H1 (cell line): ENCODE results near the gene INF2. TPM values are rescaled to one million over a fixed set of nuclear protein-coding genes. Genes with fewer than 3 reads are reported as not detected.

Source experiments
- CTCF ChIA-PET: fragments of 300-600 bp; sonication (Branson Sonifier 250); formaldehyde crosslinking; loops from one replicate; lab custom pipeline; 2021; ENCODE audit not compliant: partially characterized antibody; lab: Charles Lee
- POLR2A ChIA-PET: fragments of 300-600 bp; sonication (Branson Sonifier 250); formaldehyde crosslinking; loops from one replicate; lab custom pipeline; 2021; ENCODE audit warnings: inconsistent platforms; ENCODE audit not compliant: partially characterized antibody; lab: Charles Lee
- DNase-seq, 2 experiments: peaks; one replicate each; pipeline versions ENCODE4 v3.0.0 to v3.0.0-alpha.2; 2010 to 2022; ENCODE audit warnings: low spot score in 2 of 2, low read depth in 1 of 2, mixed read lengths in 1 of 2
- FAIRE-seq: peaks from 2 replicates; lab custom pipeline; 2011; peaks lifted over from hg19 to GRCh38; lab: Jason Lieb, UNC
- H2AFZ ChIP-seq: 2 replicates; pipeline ENCODE4 v1.8.1; 2012; ENCODE audit warnings: low read length, inconsistent platforms
- H2AK5ac ChIP-seq: 2 replicates; pipeline ENCODE4 v1.6.1; 2013; ENCODE audit warnings: low read depth, low read length
- H2BK120ac ChIP-seq: replicated peaks from 2 replicates; pipeline ENCODE3; 2013; ENCODE audit warnings: low read depth, low read length, inconsistent platforms
- H2BK12ac ChIP-seq: 2 replicates; pipeline ENCODE4 v1.6.1; 2013; ENCODE audit warnings: low read depth, low read length
- H2BK15ac ChIP-seq: 2 replicates; pipeline ENCODE4 v1.6.1; 2013; ENCODE audit warnings: low read length
- H2BK20ac ChIP-seq: 2 replicates; pipeline ENCODE4 v1.6.1; 2013; ENCODE audit warnings: low read length
- H2BK5ac ChIP-seq: 2 replicates; pipeline ENCODE4 v1.6.1; 2013; ENCODE audit warnings: low read depth, low read length
- H3K14ac ChIP-seq: 2 replicates; pipeline ENCODE4 v1.6.1; 2013; ENCODE audit warnings: inconsistent platforms; ENCODE audit not compliant: insufficient read length
- H3K18ac ChIP-seq: 2 replicates; pipeline ENCODE4 v1.6.1; 2013; ENCODE audit warnings: low read length; ENCODE audit errors: extremely low read depth
- H3K23ac ChIP-seq: 2 replicates; pipeline ENCODE4 v1.6.1; 2013; ENCODE audit warnings: inconsistent platforms; ENCODE audit not compliant: insufficient read length
- H3K23me2 ChIP-seq: 2 replicates; pipeline ENCODE4 v1.6.1; 2013; ENCODE audit warnings: low read depth, low read length
- H3K27ac ChIP-seq: 2 replicates; pipeline ENCODE4 v1.6.1; 2011; ENCODE audit warnings: low read depth, low read length, inconsistent platforms
- H3K27me3 ChIP-seq, 4 experiments: replicated peaks in 1 of 4; 1 replicate in 1 of 4; 2 replicates in 3 of 4; pipeline versions ENCODE4 v1.6.1 to v1.8.1; 2011 to 2013; ENCODE audit warnings: low read length in 3 of 4, mild to moderate bottlenecking in 3 of 4, inconsistent platforms in 2 of 4, mixed read lengths in 2 of 4, moderate library complexity in 1 of 4; ENCODE audit not compliant: control insufficient read depth in 3 of 4, insufficient read depth in 3 of 4; ENCODE audit errors: extremely low read depth in 1 of 4
- H3K36me3 ChIP-seq, 4 experiments: 2 replicates each; pipeline versions ENCODE4 v1.6.1 to v1.8.1; 2011 to 2013; ENCODE audit warnings: mild to moderate bottlenecking in 4 of 4, low read length in 3 of 4, moderate library complexity in 2 of 4, control low read depth in 1 of 4, inconsistent platforms in 1 of 4; ENCODE audit not compliant: insufficient read depth in 4 of 4, control insufficient read depth in 2 of 4
- H3K4ac ChIP-seq: replicated peaks from 2 replicates; pipeline ENCODE3; 2013; ENCODE audit warnings: low read length, low read depth, mixed read lengths, inconsistent platforms; ENCODE audit not compliant: insufficient read length
- H3K4me1 ChIP-seq, 4 experiments: replicated peaks in 1 of 4; 1 replicate in 1 of 4; 2 replicates in 3 of 4; pipeline versions ENCODE4 v1.6.1 to v1.8.1; 2011 to 2013; ENCODE audit warnings: low read length in 3 of 4, inconsistent platforms in 2 of 4, mixed read lengths in 1 of 4; ENCODE audit not compliant: insufficient read depth in 4 of 4, control insufficient read depth in 3 of 4
- H3K4me2 ChIP-seq, 2 experiments: 2 replicates each; pipeline versions ENCODE4 v1.6.1 to v1.8.1; 2011 to 2013; ENCODE audit warnings: low read depth in 2 of 2, low read length in 2 of 2, control low read depth in 1 of 2, inconsistent platforms in 1 of 2, mild to moderate bottlenecking in 1 of 2; ENCODE audit not compliant: insufficient read depth in 1 of 2
- H3K4me3 ChIP-seq, 4 experiments: fragments of 200-600, 300-600 bp in 1 of 4; sonication (generic), shearing (Covaris generic), sonication (Bioruptor Twin) in 1 of 4; 2 replicates each; pipeline versions ENCODE4 v1.5.1 to v1.8.1; 2011 to 2016; ENCODE audit warnings: low read length in 4 of 4, low read depth in 3 of 4, control low read depth in 2 of 4, inconsistent platforms in 2 of 4, mild to moderate bottlenecking in 2 of 4, mixed read lengths in 1 of 4, moderate library complexity in 1 of 4; ENCODE audit not compliant: insufficient read depth in 2 of 4; ENCODE audit errors: extremely low read depth in 1 of 4
- H3K56ac ChIP-seq: replicated peaks from 2 replicates; pipeline ENCODE3; 2013; ENCODE audit warnings: low read depth, mild to moderate bottlenecking, mixed read lengths, low read length, inconsistent platforms; ENCODE audit not compliant: insufficient read length
- H3K79me1 ChIP-seq: 2 replicates; pipeline ENCODE4 v1.6.1; 2013; ENCODE audit warnings: low read depth, low read length, control low read depth
- H3K79me2 ChIP-seq, 2 experiments: 2 replicates each; pipeline versions ENCODE4 v1.6.1 to v1.8.1; 2012 to 2013; ENCODE audit warnings: low read length in 2 of 2, mild to moderate bottlenecking in 2 of 2, inconsistent platforms in 1 of 2; ENCODE audit not compliant: insufficient read depth in 2 of 2, control insufficient read depth in 1 of 2
- H3K9ac ChIP-seq, 4 experiments: replicated peaks in 1 of 4; 1 replicate in 1 of 4; 2 replicates in 3 of 4; pipeline versions ENCODE4 v1.6.1 to v1.8.1; 2011 to 2013; ENCODE audit warnings: low read depth in 3 of 4, low read length in 3 of 4, control low read depth in 2 of 4, mild to moderate bottlenecking in 2 of 4, moderate library complexity in 2 of 4, inconsistent platforms in 1 of 4; ENCODE audit errors: extremely low read depth in 1 of 4
- H3K9me3 ChIP-seq, 2 experiments: 2 replicates each; pipeline versions ENCODE4 v1.6.1 to v1.8.1; 2012 to 2013; ENCODE audit warnings: mild to moderate bottlenecking in 2 of 2, moderate library complexity in 2 of 2, control low read depth in 1 of 2, inconsistent platforms in 1 of 2, low read depth in 1 of 2, low read length in 1 of 2, mixed read lengths in 1 of 2; ENCODE audit not compliant: insufficient read depth in 2 of 2
- H4K20me1 ChIP-seq, 2 experiments: replicated peaks in 1 of 2; 2 replicates each; pipeline versions ENCODE3 to v1.8.1; 2011 to 2013; ENCODE audit warnings: inconsistent platforms in 2 of 2, low read length in 2 of 2, mild to moderate bottlenecking in 1 of 2; ENCODE audit not compliant: insufficient read depth in 2 of 2, control insufficient read depth in 1 of 2
- H4K5ac ChIP-seq: 2 replicates; pipeline ENCODE4 v1.6.1; 2013; ENCODE audit warnings: low read length, low read depth, mixed read lengths, inconsistent platforms; ENCODE audit not compliant: insufficient read length
- H4K8ac ChIP-seq: 2 replicates; pipeline ENCODE4 v1.8.0; 2013; ENCODE audit warnings: mild to moderate bottlenecking, moderate library complexity, low read length, inconsistent platforms; ENCODE audit not compliant: insufficient read depth; ENCODE audit errors: extremely low read depth
- H4K91ac ChIP-seq: replicated peaks from 2 replicates; pipeline ENCODE3; 2013; ENCODE audit warnings: low read length, mixed read lengths, inconsistent platforms; ENCODE audit not compliant: insufficient read length
- BACH1 ChIP-seq: IDR thresholded peaks from 2 replicates; pipeline ENCODE4 v1.6.1; 2012; ENCODE audit warnings: low read length, improper control_type of control experiment
- CBX8 ChIP-seq: fragments of 300-800, 300-1000 bp; sonication (generic); IDR thresholded peaks from 2 replicates; pipeline ENCODE4 v1.7.1; 2016; ENCODE audit warnings: low read depth, low read length, borderline replicate concordance
- KDM1A ChIP-seq: fragments of 200-600, 300-600 bp; sonication (generic); IDR thresholded peaks from 2 replicates; pipeline ENCODE4 v1.7.1; 2016; ENCODE audit warnings: mild to moderate bottlenecking, low read length, borderline replicate concordance
- whole genome bisulfite sequencing, 2 experiments: shearing (Covaris generic) in 1 of 2; methylation state at CpG; one replicate each; pipeline versions ENCODE4 v1.1.6 to v1.1.7; 2013 to 2015; ENCODE audit warnings: low lambda C conversion rate in 2 of 2, mixed read lengths in 2 of 2, inconsistent platforms in 1 of 2, low coverage in 1 of 2, missing lambda C conversion rate in 1 of 2; ENCODE audit not compliant: insufficient replicate concordance in 2 of 2, insufficient coverage in 1 of 2, insufficient read length in 1 of 2; ENCODE audit errors: extremely low coverage in 1 of 2, missing lambda C conversion rate in 1 of 2; 5-methylcytosine and 5-hydroxymethylcytosine counted together
- polyA plus RNA-seq, 7 experiments: library from polyadenylated mRNA; depleted of rRNA in 3 of 7; stranded (reverse) in 5 of 7; unstranded in 2 of 7; fragments of >200 nt in 5 of 7; fragments of 200-250 nt in 2 of 7; gene quantifications; 1 replicate in 5 of 7; 2 replicates in 1 of 7; 4 replicates in 1 of 7; pipeline versions ENCODE4 v1.2.1 to v1.2.3, GENCODE V29; 2011 to 2013; ENCODE audit warnings: missing spikeins in 2 of 7, mixed read lengths in 2 of 7
- total RNA-seq: library from RNA; stranded (reverse); fragmentation: NEBNext Ultra II Directional; extraction: Animal tissue kit (Norgen Biotek cat#: 25700); gene quantifications from 2 replicates; pipeline ENCODE4 v1.2.1, GENCODE V29; 2021

INF2 gene
- total and polyA plus RNA-seq, 2 of the 8 experiments (the other 6 are each of a cell fraction or from before 2014, with no cell fraction given) = 29.1 to 59.5 TPM

DNA sequence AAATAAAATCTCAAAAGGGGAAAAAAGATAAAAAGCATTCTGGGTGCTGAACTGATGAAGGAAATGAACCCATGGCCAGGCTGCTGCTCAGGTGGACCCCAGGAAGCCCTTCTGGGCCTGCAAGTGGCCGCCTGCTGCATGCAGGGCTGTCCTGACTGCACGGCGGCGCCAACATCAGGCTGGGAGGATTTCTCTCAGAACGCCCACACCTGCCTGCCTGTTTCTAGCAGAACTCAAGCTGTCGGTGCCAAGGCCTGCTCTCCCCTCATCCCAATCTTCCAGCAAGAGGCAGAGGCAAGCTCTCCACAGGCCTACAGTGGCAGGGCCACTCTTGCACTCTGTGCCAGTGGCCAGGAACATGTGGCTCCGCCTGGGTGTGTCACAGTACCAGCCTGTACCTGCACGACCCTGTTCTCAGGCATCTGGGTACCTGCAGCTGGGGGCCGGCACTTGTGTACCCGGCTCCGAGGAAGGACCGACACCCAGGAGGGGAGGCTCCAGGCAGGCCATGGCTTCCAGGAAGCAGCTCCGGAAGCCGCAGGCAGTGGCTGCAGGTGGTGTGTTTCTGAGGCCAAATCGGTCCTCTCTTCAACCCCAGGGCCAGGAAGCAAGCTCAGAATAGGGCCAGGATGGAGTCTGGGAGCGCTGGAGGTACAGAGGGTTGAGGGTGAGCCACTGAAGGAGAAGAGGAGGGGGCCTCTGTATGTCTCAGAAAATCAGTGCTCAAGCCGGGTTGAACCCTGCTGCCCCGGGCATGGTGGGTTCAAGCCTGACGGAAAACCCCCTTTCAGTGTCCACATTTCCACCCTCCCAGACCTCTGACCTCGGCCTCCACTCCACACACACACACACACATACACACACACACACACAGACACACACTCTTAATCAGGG is 2.5 kb upstream of the INF2 start:
- Histone ChIP-seq H3K27me3 (no peaks in the 10 kb centered on the region; a peak in 2 of 7 replicates), H2BK20ac (peak overlapping the region; percentile 72; the same call in 1 of the 2 replicates), H3K4ac (no peak overlapping the region), H3K4me1 (peaks cover 4 to 50% (median 41%) of the 10 kb centered on the region in 4 experiments), H3K9me3 (no peaks in the 10 kb centered on the region), H3K9ac (no peak overlapping the region), H3K14ac (no peak overlapping the region), H3K36me3 (no peaks in the 10 kb centered on the region), H3K4me2 (no peak overlapping the region), H3K79me2 (peaks cover 0 to 20% of the 10 kb centered on the region in 2 experiments; a peak in 2 of 4 replicates), H2BK5ac (peak overlapping the region; percentile 81; the same call in 1 of the 2 replicates), H2BK12ac (peak overlapping the region; percentile 87; the same call in 1 of the 2 replicates), H3K79me1 (peaks cover 16% of the 10 kb centered on the region), H3K23me2 (peaks cover 19% of the 10 kb centered on the region; the same call in 1 of the 2 replicates), H4K5ac (no peak overlapping the region), H2BK120ac (no peak overlapping the region), H4K8ac (no peak overlapping the region; the same call in 1 of the 2 replicates), H3K27ac (no peak overlapping the region), H3K23ac (no peak overlapping the region), H3K4me3 (no peak overlapping the region), H2AK5ac (peak overlapping the region; percentile 45; the same call in 1 of the 2 replicates), H4K91ac (no peak overlapping the region), H3K56ac (no peak overlapping the region), H2AFZ (no peak overlapping the region), H4K20me1 (peaks cover 2 to 16% of the 10 kb centered on the region in 2 experiments), H3K18ac (peak overlapping the region; percentile 78; the same call in 1 of the 2 replicates), H2BK15ac (0 out of 2 replicates have a peak overlapping the region, but pooled peaks have one; percentile 81)
- ChIA-PET POLR2A (interaction anchor here (1.0 to 3.8 kb wide), 3 partner anchors 10 to 32 kb away, joined by 3 to 28 read pairs (median 4); no protein-coding TSS in a partner anchor), CTCF (interaction anchor here (0.8 to 1.9 kb wide), 8 partner anchors 8 to 210 kb away, joined by 3 to 8 read pairs (median 4); no protein-coding TSS in a partner anchor)
- no peak for DNase-seq
- no peak for TF ChIP-seq BACH1
- no peak for TF ChIP-seq CBX8
- no peak for TF ChIP-seq KDM1A
- WGBS, 2 experiments = 89% methylated on average over 18 of the region's 20 CpGs; no CpG with 5 or more reads in 1 of the 2 experiments
- FAIRE-seq = no peak
